Bone marrow (tissue), 2 donors: Measurements from ENCODE around the gene SPRTN.

Source experiments
- DNase-seq, 2 donors: peaks; one replicate each; lab custom pipeline; 2025; lab: John Stamatoyannopoulos, UW

The SPRTN gene

DNA sequence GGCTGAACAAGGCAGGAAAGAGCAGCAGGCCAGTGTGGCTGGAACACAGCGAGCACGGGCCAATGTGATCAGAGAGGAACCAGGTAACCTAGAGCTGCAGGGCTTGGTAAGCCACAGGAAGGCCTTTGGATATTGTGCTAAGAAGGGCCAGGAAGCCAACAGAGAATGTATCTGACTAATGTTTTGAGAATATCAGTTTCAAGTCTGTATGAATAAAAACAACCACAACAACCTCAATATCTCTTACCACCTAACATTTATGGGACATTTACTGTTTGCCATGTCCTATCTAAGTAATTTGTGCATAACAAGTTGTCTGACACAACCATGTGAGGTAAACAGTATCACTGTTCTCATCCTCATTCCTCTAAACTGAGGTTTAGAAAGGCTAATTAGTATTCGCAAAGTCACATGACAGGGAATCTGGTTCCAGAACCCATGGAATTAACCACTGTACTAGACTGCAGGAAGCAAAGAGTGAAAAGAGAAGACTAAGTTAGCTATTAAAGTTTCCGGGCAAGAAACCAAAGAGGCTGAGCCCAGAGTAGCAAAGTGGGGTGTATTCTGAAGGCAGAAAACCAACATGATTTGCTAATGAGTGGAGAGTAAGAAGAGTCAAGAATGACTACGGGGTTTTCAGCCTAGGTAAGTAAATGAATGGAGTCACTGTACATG is 38.9 kb downstream of the SPRTN start:
- DNase-seq = peak in 1 of 2 donors; percentile 54

- DNase-seq = no peak
These were observed 43.6 kb downstream of the SPRTN start for GRCh38 chr1:231381729-231382128.

GRCh38 chr1:231382426-231382825 is 44.3 kb downstream of the SPRTN start:
- no peak for DNase-seq

DNA sequence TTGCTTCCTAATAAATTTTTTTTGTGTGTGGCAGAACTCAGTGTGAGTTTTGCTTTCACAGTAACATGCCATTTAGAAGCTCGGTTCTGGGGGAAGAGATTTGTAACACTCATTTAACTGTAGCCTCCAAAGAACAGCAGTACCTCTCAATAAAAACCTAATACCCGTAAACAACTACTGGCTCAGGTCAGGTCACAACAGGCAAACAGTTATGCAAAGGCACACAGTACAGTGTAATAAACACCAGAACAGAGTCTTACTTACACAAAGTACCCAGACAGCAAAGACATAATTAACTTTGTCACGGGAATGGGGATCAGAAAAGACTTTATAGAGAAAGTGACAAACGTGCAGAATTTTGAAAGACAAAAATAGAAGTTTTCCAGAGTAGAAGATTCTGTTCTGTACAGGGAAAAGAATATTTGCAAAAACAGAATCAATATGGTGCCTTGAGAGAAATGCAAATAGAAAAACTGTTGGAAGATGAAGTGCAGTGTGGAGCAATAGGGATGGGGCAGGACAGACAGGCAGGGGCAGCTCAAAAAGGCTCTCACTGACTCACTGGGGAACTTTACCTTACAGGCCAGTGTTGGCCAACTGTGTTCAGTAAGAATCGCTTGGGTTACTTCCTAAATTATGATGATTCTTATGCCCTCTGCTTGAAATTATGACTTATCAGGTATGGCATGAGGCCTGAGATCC is 45.2 kb downstream of the SPRTN start:
- no peak for DNase-seq

DNA sequence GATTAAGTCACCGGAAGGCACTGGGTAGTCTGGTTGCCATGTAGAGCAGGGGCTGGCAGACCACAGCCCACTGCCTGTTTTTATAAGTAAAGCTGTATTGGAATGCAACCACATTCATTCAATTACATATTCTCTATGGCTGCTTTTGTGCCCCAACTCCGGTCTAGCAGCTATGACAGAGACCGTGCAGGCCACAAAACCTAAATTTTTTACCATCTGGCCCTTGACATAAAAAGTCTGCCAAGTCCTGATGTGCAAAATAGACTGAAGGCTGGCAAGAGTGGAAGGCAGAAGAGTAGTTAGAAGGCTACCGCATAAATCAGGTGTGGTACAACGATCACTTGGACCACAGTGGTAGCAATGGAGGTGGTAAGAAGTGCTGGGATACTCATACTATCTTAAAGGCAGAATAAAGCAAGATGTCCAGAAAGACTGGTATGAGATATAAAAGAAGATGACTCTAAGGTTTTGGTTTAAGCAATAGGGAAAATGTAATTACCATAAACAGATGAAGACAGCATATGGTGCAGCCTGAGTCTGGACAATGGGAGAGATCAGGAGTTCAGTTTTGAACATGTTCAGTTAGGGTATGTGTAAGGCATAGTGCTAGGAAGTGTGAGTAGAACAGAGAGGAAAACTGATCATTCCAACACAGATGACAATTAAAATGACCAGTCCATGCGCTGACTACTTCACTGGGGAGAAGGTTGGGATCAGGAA is 46.8 kb downstream of the SPRTN start:
- no peak for DNase-seq

DNA sequence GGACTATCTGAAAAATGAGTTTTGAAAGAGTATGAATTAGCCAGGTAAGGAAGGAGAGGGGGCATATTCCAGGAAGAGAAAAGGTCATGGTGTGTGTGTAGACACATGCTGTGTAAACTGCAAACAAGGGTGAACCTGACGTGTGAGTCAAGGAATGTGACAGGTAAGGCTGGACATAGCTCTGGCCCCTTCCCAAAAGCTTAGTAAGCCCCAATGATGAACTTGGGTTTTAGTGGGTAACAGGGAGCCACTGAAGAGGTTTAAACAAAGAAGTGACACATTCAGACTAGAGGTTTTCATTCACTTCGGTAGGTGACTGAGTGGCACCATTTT is 47.3 kb downstream of the SPRTN start:
- no peak for DNase-seq

DNA sequence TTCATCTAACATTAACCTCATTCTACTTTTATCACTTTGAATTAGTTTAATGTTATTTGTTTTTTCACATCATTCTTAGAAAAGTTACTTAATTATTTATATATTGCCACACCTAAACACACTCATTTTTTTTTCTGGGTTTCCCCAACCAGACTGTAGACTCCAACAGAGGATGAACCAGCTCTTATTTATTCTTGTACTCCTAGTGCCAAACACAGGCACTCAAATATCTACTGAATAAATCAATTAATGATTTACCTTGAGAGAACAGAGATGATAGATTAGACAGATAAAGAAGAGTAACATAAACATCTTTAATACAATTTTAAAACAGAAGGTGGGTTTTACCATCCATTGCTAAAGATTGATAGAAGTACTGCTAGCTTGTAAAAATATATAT is 48.4 kb downstream of the SPRTN start:
- no peak for DNase-seq

GRCh38 chr1:231387770-231388669 is 49.9 kb downstream of the SPRTN start:
- peak in 1 of 2 donors; percentile 92 for DNase-seq

GRCh38 chr1:231390071-231390470 is 52.0 kb downstream of the SPRTN start:
- peak in 1 of 2 donors; percentile 31 for DNase-seq

GRCh38 chr1:231392389-231393131 is 54.5 kb downstream of the SPRTN start:
- DNase-seq = no peak

- no peak for DNase-seq
These were observed 55.6 kb downstream of the SPRTN start for GRCh38 chr1:231393668-231394067.

DNA sequence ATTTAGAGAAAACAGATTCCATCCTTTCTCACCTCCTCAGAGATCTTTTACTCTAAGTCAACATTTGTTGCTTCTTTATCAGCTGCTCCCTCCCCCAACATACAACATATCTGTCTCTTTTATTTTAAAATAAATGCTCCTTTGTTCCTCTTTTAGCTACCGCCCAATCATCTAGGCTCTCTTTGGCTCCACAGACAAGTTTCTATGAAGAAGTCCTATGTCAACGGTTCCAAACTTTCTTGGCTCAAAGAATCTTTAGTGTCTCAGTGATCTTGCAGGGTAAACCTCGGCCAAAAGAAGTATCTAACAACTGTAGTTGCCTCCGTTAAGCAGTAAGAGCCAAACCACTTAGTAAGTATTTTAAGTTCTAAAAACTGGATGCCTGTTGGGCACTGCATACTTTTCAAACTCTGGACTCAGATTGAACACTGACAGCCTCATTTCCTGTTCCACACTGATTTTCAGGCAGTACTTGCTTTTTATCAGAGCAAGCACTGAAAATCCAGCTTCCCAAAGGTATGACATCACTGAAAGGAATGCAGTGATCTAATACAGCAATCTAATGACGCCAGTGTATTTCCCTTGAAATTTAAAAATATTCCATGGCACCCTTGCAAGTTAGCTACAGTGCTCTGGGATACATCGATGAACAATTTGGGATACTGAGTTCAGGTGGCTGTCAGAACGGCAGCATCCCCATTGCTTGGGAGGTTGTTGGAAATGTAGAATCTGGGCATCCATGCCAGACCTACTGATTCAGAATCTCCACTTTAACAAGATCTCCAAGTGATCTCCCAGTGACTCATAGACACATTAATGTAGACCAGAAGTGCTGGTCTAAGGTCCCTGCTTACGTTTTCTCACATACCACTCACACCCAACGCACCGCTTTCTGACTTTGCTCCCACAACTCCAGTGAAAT is 57.2 kb downstream of the SPRTN start:
- DNase-seq = peak in 1 of 2 donors; percentile 41

GRCh38 chr1:231395998-231396390 is 57.9 kb downstream of the SPRTN start:
- no peak for DNase-seq

GRCh38 chr1:231396643-231397042 is 58.5 kb downstream of the SPRTN start:
- no peak for DNase-seq

GRCh38 chr1:231397886-231398671 is 60.0 kb downstream of the SPRTN start:
- no peak for DNase-seq

DNA sequence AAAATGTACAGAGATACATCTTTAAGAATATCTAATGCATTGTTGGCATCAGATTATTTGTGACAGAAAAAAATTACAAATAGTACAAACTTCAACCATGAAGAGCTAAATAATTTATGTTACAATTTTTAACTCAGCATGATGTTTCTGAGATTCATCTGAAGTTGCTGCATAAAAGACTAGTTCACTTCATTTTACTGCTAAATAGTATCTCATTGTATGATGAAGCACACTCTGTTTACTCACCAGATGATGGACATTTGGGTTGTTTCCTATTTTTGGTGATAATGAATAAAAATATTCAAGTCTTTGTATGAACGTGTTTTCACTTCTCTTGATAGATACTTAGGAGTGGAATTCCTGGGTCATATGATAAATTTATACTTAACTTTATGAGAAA is 63.4 kb downstream of the SPRTN start:
- no peak for DNase-seq

DNA sequence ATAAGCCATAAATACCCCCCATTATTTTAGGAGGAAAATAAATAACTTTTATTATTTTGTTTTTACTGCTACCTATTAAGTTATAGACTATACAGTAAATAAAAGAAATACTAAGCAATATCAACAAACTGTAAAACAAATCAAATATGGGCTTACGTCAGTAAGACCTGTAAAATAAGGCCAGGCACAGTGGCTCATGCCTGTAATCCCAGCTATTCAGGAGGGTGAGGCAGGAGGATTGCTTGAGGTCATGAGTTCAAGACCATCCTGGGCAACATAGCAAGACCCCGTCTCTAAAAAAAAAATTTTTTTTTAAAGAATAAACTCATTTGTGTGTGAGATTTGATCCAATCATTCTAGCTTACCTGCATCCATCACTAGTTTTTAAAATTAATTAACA is 66.2 kb downstream of the SPRTN start:
- DNase-seq = no peak
